ENCODE measurements around the gene NPS. TPM values are rescaled to one million over a fixed set of nuclear protein-coding genes. Genes with fewer than 3 reads are reported as not detected.

Gene NPS
- total RNA-seq, 1 donor from 2014 or later, result not detected

DNA sequence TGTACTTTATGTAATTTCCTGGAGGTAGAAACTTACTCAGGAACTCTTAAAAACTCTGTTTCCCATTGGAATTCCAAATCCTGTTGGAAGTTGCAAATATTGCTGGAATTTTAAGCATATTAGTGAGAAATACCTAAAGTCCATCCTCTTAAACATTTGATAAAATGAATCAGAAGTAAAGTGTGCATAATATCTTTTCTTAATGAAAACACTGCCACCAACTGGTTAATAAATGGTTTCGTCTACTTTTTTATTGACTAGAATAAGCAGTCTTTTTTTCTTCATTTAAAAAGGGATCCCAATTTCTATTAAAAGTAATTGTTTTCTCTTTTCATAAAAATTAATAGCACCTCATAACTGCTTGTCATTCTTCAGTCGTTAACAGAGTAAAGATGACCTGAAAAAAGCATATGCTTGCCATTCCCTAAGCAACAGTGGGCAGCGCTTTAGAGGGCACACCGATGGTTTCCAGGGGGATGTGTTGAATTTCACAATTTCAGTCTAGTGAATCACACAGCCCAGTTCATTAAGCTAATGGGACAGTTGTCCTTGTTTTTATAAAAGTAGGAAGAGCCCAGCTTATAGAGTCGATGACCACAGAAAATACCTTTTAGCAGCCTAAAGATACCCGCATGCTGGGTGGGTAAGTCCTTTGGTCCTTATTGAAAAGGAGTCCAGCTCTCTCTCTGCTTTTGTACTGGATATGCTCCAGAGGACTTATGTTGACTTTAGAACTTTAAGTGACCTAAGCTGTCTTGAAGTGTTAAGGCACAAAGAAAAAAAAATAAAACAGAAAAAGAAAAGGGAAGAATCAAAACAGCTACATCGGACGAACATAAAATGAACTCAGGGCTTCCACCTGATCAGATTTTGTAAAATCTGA is 28.5 kb downstream of the NPS start:
- ATAC-seq, result peak; percentile 40 to 58
- no peaks in the 10 kb centered on the region for H3K9me3 ChIP-seq
- H3K27ac ChIP-seq, result no peak overlapping the region
- H3K36me3 ChIP-seq, result no peaks in the 10 kb centered on the region
- intact Hi-C loops (cut with DNase I), result no loop called here
- peaks cover 12% of the 10 kb centered on the region for H3K4me1 ChIP-seq
- no peak overlapping the region for H3K4me3 ChIP-seq
- TF ChIP-seq CTCF (IDR thresholded peaks at IDR 0.05), result no peak
- no peak for DNase-seq
- no peaks in the 10 kb centered on the region for H3K27me3 ChIP-seq (ENCODE audit: low read depth)

DNA sequence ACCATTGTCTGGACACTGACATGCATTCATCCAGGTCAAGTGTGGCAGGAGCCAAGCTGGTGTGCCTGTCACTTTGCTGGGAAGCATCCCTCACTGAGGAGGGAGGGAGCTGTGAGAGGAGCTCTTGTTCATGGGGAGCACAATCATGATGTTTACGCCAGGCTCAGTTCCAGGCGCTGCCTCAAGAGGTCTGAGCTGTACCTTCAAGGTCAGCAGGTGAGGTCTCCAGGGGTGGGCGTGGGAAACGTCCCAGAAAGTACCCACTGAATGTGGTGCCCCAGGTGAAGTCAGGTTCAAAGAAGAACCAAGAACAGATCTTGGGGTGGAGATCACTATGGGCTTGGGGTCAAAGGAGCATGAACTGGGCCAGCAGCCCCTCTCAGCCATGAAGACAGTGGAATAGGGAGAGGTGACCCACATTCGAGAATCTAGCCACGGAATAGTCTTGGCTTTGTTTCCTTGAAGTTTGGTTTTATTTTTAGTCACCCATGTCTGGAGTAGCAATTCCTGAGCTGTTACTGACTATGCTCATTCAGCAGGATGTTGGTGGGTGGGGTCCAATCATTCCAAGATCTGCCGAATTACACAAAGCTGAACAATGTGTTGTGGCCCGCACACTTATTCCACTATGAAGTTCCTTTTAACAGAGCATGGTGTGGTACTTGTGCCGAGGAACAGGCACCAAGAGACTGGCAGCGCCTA is 29.3 kb downstream of the NPS start:
- DNase-seq, result no peak
- ATAC-seq, result peak; percentile 41 to 57

GRCh38 chr10:127578961-127579305 is 29.8 kb downstream of the NPS start:
- Histone ChIP-seq H3K4me3 (no peak overlapping the region), H3K27me3 (ENCODE audit: low read depth) (no peaks in the 10 kb centered on the region), H3K4me1 (peaks cover 12% of the 10 kb centered on the region), H3K27ac (no peak overlapping the region), H3K36me3 (no peaks in the 10 kb centered on the region), H3K9me3 (no peaks in the 10 kb centered on the region)
- ATAC-seq (peak; percentile 8 to 22), DNase-seq (no peak)
- TF ChIP-seq CTCF (IDR thresholded peaks at IDR 0.05), result no peak
- intact Hi-C loops (cut with DNase I), result no loop called here

More for the DNA sequence above, 29.3 kb downstream of the NPS start:
- TF ChIP-seq CTCF (IDR thresholded peaks at IDR 0.05), result no peak
- Histone ChIP-seq H3K4me1 (peaks cover 12% of the 10 kb centered on the region), H3K9me3 (no peaks in the 10 kb centered on the region), H3K4me3 (no peak overlapping the region), H3K27ac (no peak overlapping the region), H3K27me3 (ENCODE audit: low read depth) (no peaks in the 10 kb centered on the region), H3K36me3 (no peaks in the 10 kb centered on the region)
- intact Hi-C loops (cut with DNase I), result no loop called here

DNA sequence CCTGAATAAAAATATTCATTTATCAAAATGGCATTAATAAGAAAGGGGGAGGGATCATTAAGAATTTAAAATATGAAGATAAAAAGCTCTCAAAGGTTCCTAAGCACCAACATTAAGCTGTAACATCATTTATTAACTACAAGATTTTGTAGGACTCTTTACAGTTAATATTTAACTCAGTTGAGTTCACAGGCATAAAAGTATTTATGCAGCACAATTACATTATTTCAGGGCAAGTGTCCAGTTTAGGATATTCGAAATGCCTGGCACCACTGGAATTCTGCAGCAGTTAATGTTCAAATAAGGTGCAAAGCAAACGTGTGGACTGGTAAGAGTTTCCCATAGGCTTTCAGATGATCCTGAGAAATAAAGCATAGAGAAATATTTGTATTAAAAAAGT is 30.5 kb downstream of the NPS start:
- intact Hi-C loops (cut with DNase I), result no loop called here
- H3K4me1 ChIP-seq, result peaks cover 12% of the 10 kb centered on the region
- TF ChIP-seq CTCF (IDR thresholded peaks at IDR 0.05), result no peak
- H3K9me3 ChIP-seq, result no peaks in the 10 kb centered on the region
- DNase-seq (no peak), ATAC-seq (peak; percentile 55 to 70)
- no peaks in the 10 kb centered on the region for H3K27me3 ChIP-seq (ENCODE audit: low read depth)
- H3K4me3 ChIP-seq, result no peak overlapping the region
- H3K27ac ChIP-seq, result no peak overlapping the region
- H3K36me3 ChIP-seq, result no peaks in the 10 kb centered on the region

GRCh38 chr10:127580822-127581221 is 31.7 kb downstream of the NPS start:
- no peak for DNase-seq
- intact Hi-C loops (cut with DNase I), result no loop called here
- Histone ChIP-seq H3K27me3 (ENCODE audit: low read depth) (no peaks in the 10 kb centered on the region), H3K27ac (no peak overlapping the region), H3K4me1 (peaks cover 12% of the 10 kb centered on the region), H3K36me3 (no peaks in the 10 kb centered on the region), H3K9me3 (peaks cover under 1% of the 10 kb centered on the region), H3K4me3 (no peak overlapping the region)
- ATAC-seq, result no peak
- no peak for TF ChIP-seq CTCF (IDR thresholded peaks at IDR 0.05)

Measured in lower lobe of right lung (tissue), 2 donors.